Body of pancreas (tissue), 4 donors: ENCODE data around the gene BORCS8.

Experiments
- CTCF ChIP-seq, 7 experiments: fragments of 450-650 bp in 4 of 7; fragments of 200-600 bp in 3 of 7; sonication (generic) in 3 of 7; IDR thresholded peaks; one replicate each; pipeline ENCODE4 v1.5.1; 2016 to 2019; ENCODE audit warnings: antibody characterized with exemption in 7 of 7
- POLR2A ChIP-seq, 3 donors: fragments of 450-650 bp; IDR thresholded peaks; one replicate each; pipeline ENCODE4 v1.6.1; 2016; ENCODE audit warnings: antibody characterized with exemption in 3 of 3, mild to moderate bottlenecking in 2 of 3

DNA sequence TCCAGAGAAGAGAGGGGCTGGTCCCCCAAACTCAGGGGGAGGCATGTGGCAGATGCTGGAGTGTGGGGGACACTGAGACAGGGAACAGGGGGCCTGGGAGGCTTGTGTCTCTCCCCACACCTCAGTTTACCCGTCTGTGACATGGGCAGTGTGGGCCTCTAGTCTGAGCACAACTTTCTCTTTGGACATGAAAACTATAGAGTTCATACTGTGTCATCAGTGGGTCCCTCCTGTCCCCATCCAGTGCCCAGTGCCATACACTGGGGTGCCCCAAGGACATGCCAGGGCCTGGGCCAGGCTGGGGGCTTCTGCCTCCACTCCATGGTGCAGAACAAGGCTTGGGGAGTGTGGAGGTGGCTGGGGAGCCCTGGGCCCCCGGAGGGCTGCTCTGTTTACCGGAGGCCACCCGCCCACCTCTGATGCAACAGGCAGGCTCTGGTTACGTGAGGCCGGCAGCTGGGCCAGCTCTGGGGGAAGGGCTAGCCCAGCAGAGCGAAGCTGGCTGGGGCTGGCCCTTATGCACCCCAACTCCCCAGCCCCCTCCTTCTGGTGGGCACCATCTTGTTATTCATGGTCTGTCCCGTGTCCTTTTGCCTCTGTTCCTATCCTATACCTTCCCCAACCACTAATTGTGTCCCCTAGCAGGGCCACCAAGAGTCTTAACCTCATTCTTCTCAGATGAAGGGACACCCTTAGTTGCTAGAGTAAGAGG is 20.0 kb downstream of the BORCS8 start:
- TF ChIP-seq CTCF (IDR thresholded peaks at IDR 0.05) (no peak), POLR2A (IDR thresholded peaks at IDR 0.05) (no peak)
